Measurements from ENCODE around the gene NKX1-2. TPM values are rescaled to one million over a fixed set of nuclear protein-coding genes. Genes with fewer than 3 reads are reported as not detected.

The NKX1-2 gene
- total RNA-seq, 4 donors from 2014 or later = not detected

DNA sequence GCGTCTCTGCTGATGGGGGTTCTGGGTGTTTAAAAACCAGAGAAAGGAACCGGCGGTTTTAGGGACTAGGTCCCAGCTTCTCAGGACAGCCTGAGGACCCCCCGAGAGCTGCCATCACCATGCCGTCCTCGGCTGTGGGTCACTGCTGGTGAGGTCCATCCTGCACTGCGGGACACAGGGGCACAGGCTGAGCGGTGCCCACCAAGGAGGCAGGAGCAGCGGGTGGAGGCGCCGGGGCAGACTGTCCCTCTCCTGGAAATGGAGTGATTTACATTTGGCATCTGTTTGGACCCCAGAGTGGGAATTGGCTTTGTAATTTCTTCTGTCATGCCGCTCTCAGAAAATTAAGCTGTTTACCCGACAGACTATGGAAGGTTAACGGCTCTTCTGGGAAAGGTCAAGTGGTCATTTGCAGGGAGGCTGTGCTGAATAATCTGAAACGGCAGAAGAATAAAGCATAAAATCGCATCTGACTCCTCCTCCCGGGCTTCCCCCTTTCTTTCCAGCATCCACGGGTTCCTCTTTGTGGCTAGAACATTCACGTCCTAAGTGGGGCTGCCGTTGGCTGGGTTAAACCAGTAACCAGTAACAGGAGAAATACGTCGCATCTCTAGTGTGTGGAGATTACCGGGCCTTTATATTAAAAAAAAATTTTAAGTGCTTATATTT, 43.5 kb upstream of the NKX1-2 start:
- peaks cover 0 to 4% (median 0%) of the 10 kb centered on the region in 4 donors for H3K4me1 ChIP-seq
- intact Hi-C loops (cut with DNase I; ENCODE audit: low total_unique reads) = no loop called here
- H3K9me3 ChIP-seq = no peaks in the 10 kb centered on the region
- TF ChIP-seq, protein P1, sequence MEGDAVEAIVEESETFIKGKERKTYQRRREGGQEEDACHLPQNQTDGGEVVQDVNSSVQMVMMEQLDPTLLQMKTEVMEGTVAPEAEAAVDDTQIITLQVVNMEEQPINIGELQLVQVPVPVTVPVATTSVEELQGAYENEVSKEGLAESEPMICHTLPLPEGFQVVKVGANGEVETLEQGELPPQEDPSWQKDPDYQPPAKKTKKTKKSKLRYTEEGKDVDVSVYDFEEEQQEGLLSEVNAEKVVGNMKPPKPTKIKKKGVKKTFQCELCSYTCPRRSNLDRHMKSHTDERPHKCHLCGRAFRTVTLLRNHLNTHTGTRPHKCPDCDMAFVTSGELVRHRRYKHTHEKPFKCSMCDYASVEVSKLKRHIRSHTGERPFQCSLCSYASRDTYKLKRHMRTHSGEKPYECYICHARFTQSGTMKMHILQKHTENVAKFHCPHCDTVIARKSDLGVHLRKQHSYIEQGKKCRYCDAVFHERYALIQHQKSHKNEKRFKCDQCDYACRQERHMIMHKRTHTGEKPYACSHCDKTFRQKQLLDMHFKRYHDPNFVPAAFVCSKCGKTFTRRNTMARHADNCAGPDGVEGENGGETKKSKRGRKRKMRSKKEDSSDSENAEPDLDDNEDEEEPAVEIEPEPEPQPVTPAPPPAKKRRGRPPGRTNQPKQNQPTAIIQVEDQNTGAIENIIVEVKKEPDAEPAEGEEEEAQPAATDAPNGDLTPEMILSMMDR (IDR thresholded peaks at IDR 0.05) = no peak
- TF ChIP-seq POLR2A (IDR thresholded peaks at IDR 0.05) (no peak), EP300 (IDR thresholded peaks at IDR 0.05; ENCODE audit: low read depth) (no peak), POLR2AphosphoS5 (IDR thresholded peaks at IDR 0.05) (no peak)
- H3K36me3 ChIP-seq = no peaks in the 10 kb centered on the region
- H3K27ac ChIP-seq = no peak overlapping the region
- in situ Hi-C loops (cut with MboI; ENCODE audit: low pct_ligation_motif_present in 1 of 4, low pct_unique_long_range_greater_than_20kb in 1 of 4, low sequenced_read_pairs in 3 of 4) = no loop called here
- H3K4me3 ChIP-seq = no peak overlapping the region
- DNase-seq = no peak
- WGBS, 2 donors (ENCODE audit: low coverage in 1 of 2) = 72 to 98% methylated on average over 9 to 23 of the region's 23 CpGs
- no peaks in the 10 kb centered on the region for H3K27me3 ChIP-seq

DNA sequence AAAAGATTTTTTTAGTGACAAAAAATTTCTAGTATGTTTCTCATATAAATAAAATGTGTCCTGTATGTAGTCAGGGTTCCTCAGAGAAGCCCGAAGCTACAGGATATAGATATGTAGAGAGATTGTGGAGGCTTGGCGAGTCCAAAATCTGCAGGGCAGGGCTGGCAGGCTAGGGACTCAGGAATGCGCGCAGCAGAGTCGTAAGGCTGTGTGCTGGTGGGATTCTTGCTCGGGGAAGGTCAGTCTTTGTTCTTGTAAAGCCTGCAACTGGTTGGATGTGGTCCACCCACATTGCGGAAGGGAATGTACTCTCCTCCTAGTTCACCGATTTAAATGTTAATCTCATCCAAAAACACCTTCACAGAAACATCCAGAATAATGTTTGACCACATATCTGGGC, 42.4 kb upstream of the NKX1-2 start:
- no peak for TF ChIP-seq POLR2A (IDR thresholded peaks at IDR 0.05)
- no peak for TF ChIP-seq EP300 (IDR thresholded peaks at IDR 0.05; ENCODE audit: low read depth)
- TF ChIP-seq, protein P1 (IDR thresholded peaks at IDR 0.05) = no peak
- TF ChIP-seq POLR2AphosphoS5 (IDR thresholded peaks at IDR 0.05) = no peak
- Histone ChIP-seq H3K9me3 (no peaks in the 10 kb centered on the region), H3K27me3 (no peaks in the 10 kb centered on the region), H3K27ac (no peak overlapping the region), H3K4me3 (no peak overlapping the region), H3K4me1 (peaks cover 0 to 4% (median 0%) of the 10 kb centered on the region in 4 donors), H3K36me3 (no peaks in the 10 kb centered on the region)
- intact Hi-C loops (cut with DNase I; ENCODE audit: low total_unique reads) = no loop called here
- DNase-seq = no peak
- 92 to 96% methylated on average over 7 to 8 of the region's 8 CpGs for WGBS, 2 donors (ENCODE audit: low coverage in 1 of 2)
- in situ Hi-C loops (cut with MboI; ENCODE audit: low pct_ligation_motif_present in 1 of 4, low pct_unique_long_range_greater_than_20kb in 1 of 4, low sequenced_read_pairs in 3 of 4) = no loop called here

DNA sequence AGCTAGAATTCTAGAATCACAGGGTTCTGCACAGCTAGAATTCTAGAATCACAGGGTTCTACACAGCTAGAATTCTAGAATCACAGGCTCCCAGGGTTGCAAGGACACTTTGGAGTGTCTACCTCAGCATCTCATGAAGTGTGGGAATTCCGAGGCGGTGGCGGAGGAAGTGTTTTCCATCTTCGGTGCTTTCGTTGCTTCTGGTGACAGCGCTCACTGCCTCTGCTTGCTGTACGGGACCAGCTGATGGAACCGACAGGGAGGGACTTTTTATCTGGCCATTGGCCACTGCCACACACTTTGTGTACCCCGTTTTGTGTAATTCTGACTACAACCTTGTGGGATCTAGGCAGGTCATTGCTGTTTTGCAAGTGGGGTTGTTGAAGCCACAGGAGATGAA, 41.3 kb upstream of the NKX1-2 start:
- Histone ChIP-seq H3K4me3 (no peak overlapping the region), H3K27me3 (no peaks in the 10 kb centered on the region), H3K27ac (no peak overlapping the region), H3K36me3 (no peaks in the 10 kb centered on the region), H3K4me1 (peaks cover 0 to 4% (median 0%) of the 10 kb centered on the region in 4 donors), H3K9me3 (no peaks in the 10 kb centered on the region)
- TF ChIP-seq EP300 (IDR thresholded peaks at IDR 0.05; ENCODE audit: low read depth) (no peak), POLR2AphosphoS5 (IDR thresholded peaks at IDR 0.05) (no peak), POLR2A (IDR thresholded peaks at IDR 0.05) (no peak)
- TF ChIP-seq, protein P1 (IDR thresholded peaks at IDR 0.05) = no peak
- DNase-seq = no peak
- intact Hi-C loops (cut with DNase I; ENCODE audit: low total_unique reads) = no loop called here
- in situ Hi-C loops (cut with MboI; ENCODE audit: low pct_ligation_motif_present in 1 of 4, low pct_unique_long_range_greater_than_20kb in 1 of 4, low sequenced_read_pairs in 3 of 4) = no loop called here
- 92 to 96% methylated on average over 9 of the region's 9 CpGs for WGBS, 2 donors (ENCODE audit: low coverage in 1 of 2)

DNA sequence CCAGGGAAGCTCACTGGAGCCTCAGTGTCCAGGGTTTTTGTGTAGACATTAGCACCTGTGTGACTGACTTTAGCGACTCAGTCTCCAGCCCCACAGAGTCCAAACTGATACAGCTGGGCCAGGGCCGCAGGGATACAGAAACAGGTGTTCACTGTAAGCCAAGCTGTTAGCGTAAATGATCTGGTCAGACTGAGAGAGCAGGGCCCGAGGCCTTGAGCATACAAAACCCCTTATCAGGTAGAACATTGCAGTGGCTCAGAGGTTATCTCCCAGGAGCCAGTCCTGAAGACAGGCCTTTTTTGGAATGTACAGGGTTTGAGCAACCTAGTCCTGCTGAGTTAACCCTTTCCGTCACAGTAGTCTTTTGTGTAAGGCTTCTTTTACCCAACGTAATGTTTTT, 36.8 kb upstream of the NKX1-2 start:
- Histone ChIP-seq H3K27ac (no peak overlapping the region), H3K9me3 (no peaks in the 10 kb centered on the region), H3K27me3 (no peaks in the 10 kb centered on the region), H3K36me3 (no peaks in the 10 kb centered on the region), H3K4me1 (no peaks in the 10 kb centered on the region), H3K4me3 (no peak overlapping the region)
- no peak for DNase-seq
- intact Hi-C loops (cut with DNase I; ENCODE audit: low total_unique reads) = no loop called here
- in situ Hi-C loops (cut with MboI; ENCODE audit: low pct_ligation_motif_present in 1 of 4, low pct_unique_long_range_greater_than_20kb in 1 of 4, low sequenced_read_pairs in 3 of 4) = no loop called here
- TF ChIP-seq POLR2AphosphoS5 (IDR thresholded peaks at IDR 0.05) (no peak), POLR2A (IDR thresholded peaks at IDR 0.05) (no peak), EP300 (IDR thresholded peaks at IDR 0.05; ENCODE audit: low read depth) (no peak)
- TF ChIP-seq, protein P1 (IDR thresholded peaks at IDR 0.05) = no peak
- WGBS, 2 donors (ENCODE audit: low coverage in 1 of 2) = 96 to 100% methylated on average over 1 to 6 of the region's 6 CpGs

Data from transverse colon (tissue), 4 donors.